GM23338 (cell line): Measurements from ENCODE around the gene EYA3. TPM values are rescaled to one million over a fixed set of nuclear protein-coding genes. Genes with fewer than 3 reads are reported as not detected.

Experiments
- ATAC-seq: fragments of 200-7000 bp; cut with Tn5 transposase; 3 replicates; pipeline ENCODE4 v1.9.1; 2020
- DNase-seq: peaks from one replicate; pipeline ENCODE4 v3.0.0-alpha.2; 2015; ENCODE audit warnings: low spot score
- H2AFZ ChIP-seq: fragments of 200-600 bp; sonication (generic); 2 replicates; pipeline ENCODE4 v1.8.0; 2016; ENCODE audit warnings: antibody characterized with exemption, mild to moderate bottlenecking, moderate library complexity
- H3F3A ChIP-seq: fragments of 200-600 bp; sonication (generic); replicated peaks from 2 replicates; pipeline ENCODE4 v1.8.0; 2017; ENCODE audit warnings: antibody characterized with exemption, mixed run types, low read depth
- H3K27ac ChIP-seq: fragments of 200-600 bp; sonication (generic); 2 replicates; pipeline ENCODE4 v1.6.1; 2016; ENCODE audit warnings: low read depth
- H3K27me3 ChIP-seq: fragments of 200-600 bp; sonication (generic); 2 replicates; pipeline ENCODE4 v1.8.0; 2016; ENCODE audit warnings: mild to moderate bottlenecking, mixed run types, moderate library complexity; ENCODE audit not compliant: insufficient read depth
- H3K36me3 ChIP-seq: fragments of 200-600 bp; sonication (generic); 2 replicates; pipeline ENCODE4 v1.8.0; 2016; ENCODE audit warnings: mild to moderate bottlenecking; ENCODE audit not compliant: insufficient read depth
- H3K4me1 ChIP-seq: fragments of 200-600 bp; sonication (generic); 2 replicates; pipeline ENCODE4 v1.8.0; 2016; ENCODE audit warnings: mild to moderate bottlenecking, moderate library complexity; ENCODE audit not compliant: insufficient read depth
- H3K4me2 ChIP-seq: fragments of 200-600 bp; sonication (generic); 2 replicates; pipeline ENCODE4 v1.7.1; 2017; ENCODE audit warnings: mixed run types
- H3K4me3 ChIP-seq: fragments of 200-600 bp; sonication (generic); 2 replicates; pipeline ENCODE4 v1.6.1; 2016; ENCODE audit warnings: mixed run types
- H3K79me2 ChIP-seq: fragments of 200-600 bp; sonication (generic); replicated peaks from 2 replicates; pipeline ENCODE4 v1.8.0; 2017; ENCODE audit warnings: mild to moderate bottlenecking; ENCODE audit not compliant: insufficient read depth
- H3K9me2 ChIP-seq: fragments of 200-600 bp; sonication (generic); 2 replicates; pipeline ENCODE4 v1.8.0; 2017; ENCODE audit not compliant: insufficient read depth
- H4K20me1 ChIP-seq: fragments of 200-600 bp; sonication (generic); replicated peaks from 2 replicates; pipeline ENCODE4 v1.8.0; 2017; ENCODE audit warnings: mild to moderate bottlenecking; ENCODE audit not compliant: insufficient read depth
- H3K27ac Mint-ChIP-seq: 2 replicates; pipeline ENCODE4 v1.8.0; 2020; ENCODE audit warnings: inconsistent platforms, mild to moderate bottlenecking, moderate library complexity, mixed read lengths
- H3K27me3 Mint-ChIP-seq: 3 replicates; pipeline ENCODE4 v1.8.0; 2022; ENCODE audit warnings: low read depth, mild to moderate bottlenecking, moderate library complexity, mixed read lengths, inconsistent platforms; ENCODE audit not compliant: insufficient read depth, poor library complexity
- H3K36me3 Mint-ChIP-seq: 3 replicates; pipeline ENCODE4 v1.8.0; 2021; ENCODE audit warnings: low read depth, mild to moderate bottlenecking, inconsistent platforms, moderate library complexity, mixed read lengths
- H3K4me1 Mint-ChIP-seq: 3 replicates; pipeline ENCODE4 v1.8.0; 2020; ENCODE audit warnings: mild to moderate bottlenecking, inconsistent platforms, mixed read lengths
- H3K4me3 Mint-ChIP-seq: 3 replicates; pipeline ENCODE4 v1.8.0; 2021; ENCODE audit warnings: moderate library complexity, mild to moderate bottlenecking, inconsistent platforms, mixed read lengths
- H3K9me3 Mint-ChIP-seq: 3 replicates; pipeline ENCODE4 v1.8.0; 2020; ENCODE audit warnings: moderate library complexity, mild to moderate bottlenecking, inconsistent platforms, mixed read lengths
- CREB1 ChIP-seq: fragments of 250-450 bp; sonication (Bioruptor Pico); IDR thresholded peaks from 2 replicates; pipeline ENCODE4 v1.5.0; 2020; ENCODE audit warnings: low read depth, mild to moderate bottlenecking, moderate library complexity
- EZH2 ChIP-seq: fragments of 200-600 bp; sonication (generic); IDR thresholded peaks from one replicate; pipeline ENCODE4 v1.8.0; 2017; ENCODE audit warnings: antibody characterized with exemption, mild to moderate bottlenecking, low read depth; ENCODE audit not compliant: unreplicated experiment
- EZH2phosphoT487 ChIP-seq: fragments of 200-600 bp; sonication (generic); IDR thresholded peaks from one replicate; pipeline ENCODE4 v1.8.1; 2018; ENCODE audit warnings: antibody characterized with exemption; ENCODE audit not compliant: unreplicated experiment
- JUNB ChIP-seq: IDR thresholded peaks from one replicate; pipeline ENCODE4 v1.6.1; 2016; ENCODE audit warnings: antibody characterized with exemption; ENCODE audit not compliant: unreplicated experiment
- NANOG ChIP-seq: IDR thresholded peaks from 2 replicates; pipeline ENCODE4 v1.6.1; 2016; ENCODE audit warnings: antibody characterized with exemption, borderline replicate concordance
- REST ChIP-seq: IDR thresholded peaks from one replicate; pipeline ENCODE4 v1.6.1; 2018; ENCODE audit warnings: antibody characterized with exemption; ENCODE audit not compliant: unreplicated experiment
- STAT1 ChIP-seq: IDR thresholded peaks from one replicate; pipeline ENCODE4 v1.6.1; 2016; ENCODE audit warnings: antibody characterized with exemption; ENCODE audit not compliant: unreplicated experiment
- ZNF114 ChIP-seq: fragments of 250-450 bp; sonication (Bioruptor Pico); IDR thresholded peaks from 2 replicates; pipeline ENCODE4 v1.5.0; 2020; ENCODE audit warnings: mild to moderate bottlenecking, moderate library complexity
- ZNF331 ChIP-seq: fragments of 250-450 bp; sonication (Bioruptor Pico); IDR thresholded peaks from 2 replicates; pipeline ENCODE4 v1.5.0; 2020; ENCODE audit warnings: low read depth, mild to moderate bottlenecking, moderate library complexity
- ZNF462 ChIP-seq: fragments of 250-450 bp; sonication (Bioruptor Pico); IDR thresholded peaks from 2 replicates; pipeline ENCODE4 v1.5.0; 2020; ENCODE audit warnings: mild to moderate bottlenecking, moderate library complexity
- polyA plus RNA-seq: library from polyadenylated mRNA; unstranded; fragments of >200 nt; fragmentation: Nextera tagmentation; extraction: Ambion mirVana; gene quantifications from 2 replicates; pipeline ENCODE4 v1.2.1, GENCODE V29; 2016
- total RNA-seq: library from RNA; depleted of rRNA; stranded (reverse); fragments of >200 nt; shearing (Covaris generic); gene quantifications from 2 replicates; pipeline ENCODE4 v1.2.3, GENCODE V29; 2014
- TF ChIP-seq, protein P1 (sequence below): IDR thresholded peaks from 2 replicates; pipeline ENCODE4 v1.6.1; 2016; ENCODE audit warnings: antibody characterized with exemption

EYA3 gene
- total and polyA plus RNA-seq, 2 experiments from 2014 or later, result 12.5 to 33.6 TPM

DNA sequence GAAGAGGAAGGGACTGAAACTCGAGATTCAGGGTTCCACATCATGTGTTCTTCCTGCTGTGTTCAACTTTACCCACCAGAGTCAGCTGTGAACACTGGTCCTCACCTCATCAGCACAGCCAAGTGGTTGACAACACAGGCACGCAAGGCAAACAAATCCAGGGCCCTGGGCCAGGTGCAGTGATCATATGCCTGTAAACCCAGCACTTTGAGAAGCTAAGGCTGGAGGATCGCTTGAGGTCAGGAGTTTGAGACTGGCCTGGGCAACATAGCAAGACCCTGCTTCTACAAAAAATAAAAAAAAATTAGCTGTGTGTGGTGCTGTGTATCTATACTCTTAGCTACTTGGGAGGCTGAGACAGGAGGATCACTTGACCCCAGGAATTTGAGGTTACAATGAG is 137.0 kb downstream of the EYA3 start (continued):
- TF ChIP-seq ZNF462 (CRISPR knock-in tag) (no peak), JUNB (no peak), NANOG (no peak), ZNF331 (no peak)

DNA sequence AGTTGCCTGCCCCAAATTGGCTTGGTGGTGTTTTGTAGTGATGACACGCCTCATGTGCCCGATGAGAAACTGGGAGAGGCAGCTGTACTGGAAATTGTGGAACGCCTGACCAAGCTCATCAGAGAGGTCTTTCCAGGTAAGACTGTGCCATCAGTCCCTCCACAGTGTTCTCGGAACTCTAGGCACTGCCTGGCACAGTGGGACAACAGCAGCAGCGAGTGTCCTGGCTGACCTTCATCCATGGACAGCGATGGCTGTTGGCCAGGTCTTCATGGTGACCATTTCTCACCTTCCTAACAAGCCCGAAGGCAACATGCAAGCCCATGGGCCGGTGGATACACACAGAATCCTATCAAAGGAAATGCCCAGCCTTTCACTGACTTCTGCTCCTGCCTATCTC is 139.4 kb downstream of the EYA3 start:
- Mint-ChIP-seq H3K4me3 (no peak overlapping the region), H3K27me3 (no peaks in the 10 kb centered on the region), H3K4me1 (no peaks in the 10 kb centered on the region), H3K27ac (no peak overlapping the region), H3K36me3 (peaks cover 43% of the 10 kb centered on the region), H3K9me3 (no peaks in the 10 kb centered on the region)
- H3K4me2 ChIP-seq, result no peak overlapping the region
- H4K20me1 ChIP-seq, result no peaks in the 10 kb centered on the region; the same call in 1 of the 2 replicates
- H3K79me2 ChIP-seq, result no peaks in the 10 kb centered on the region
- DNase-seq (no peak), ATAC-seq (no peak)
- no peak overlapping the region for H3K4me3 ChIP-seq
- TF ChIP-seq, protein P1, sequence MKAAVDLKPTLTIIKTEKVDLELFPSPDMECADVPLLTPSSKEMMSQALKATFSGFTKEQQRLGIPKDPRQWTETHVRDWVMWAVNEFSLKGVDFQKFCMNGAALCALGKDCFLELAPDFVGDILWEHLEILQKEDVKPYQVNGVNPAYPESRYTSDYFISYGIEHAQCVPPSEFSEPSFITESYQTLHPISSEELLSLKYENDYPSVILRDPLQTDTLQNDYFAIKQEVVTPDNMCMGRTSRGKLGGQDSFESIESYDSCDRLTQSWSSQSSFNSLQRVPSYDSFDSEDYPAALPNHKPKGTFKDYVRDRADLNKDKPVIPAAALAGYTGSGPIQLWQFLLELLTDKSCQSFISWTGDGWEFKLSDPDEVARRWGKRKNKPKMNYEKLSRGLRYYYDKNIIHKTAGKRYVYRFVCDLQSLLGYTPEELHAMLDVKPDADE, result no peak
- no peak for TF ChIP-seq CREB1 (CRISPR knock-in tag)
- no peak for TF ChIP-seq EZH2phosphoT487
- TF ChIP-seq EZH2, result no peak
- TF ChIP-seq ZNF114 (CRISPR knock-in tag), result no peak
- TF ChIP-seq JUNB, result no peak
- TF ChIP-seq REST, result no peak
- no peak for TF ChIP-seq NANOG
- no peak for TF ChIP-seq STAT1
- H3F3A ChIP-seq, result no peaks in the 10 kb centered on the region
- H2AFZ ChIP-seq, result no peak overlapping the region
- no peaks in the 10 kb centered on the region for H3K9me2 ChIP-seq
- H3K36me3 ChIP-seq, result peaks cover 36% of the 10 kb centered on the region
- H3K27ac ChIP-seq, result no peak overlapping the region
- no peaks in the 10 kb centered on the region for H3K27me3 ChIP-seq
- H3K4me1 ChIP-seq, result no peaks in the 10 kb centered on the region
